HG03103 (cell line): ENCODE measurements around the gene ZNF141.
A peak's percentile ranks its signal among the peaks of the same experiment; 100 is the strongest.
"Not testable (repeated sequence)": the region's sequence is repeated elsewhere in the genome, so short reads cannot be mapped to it uniquely, and the experiment has no call there.

Experiments
- ATAC-seq: cut with Tn5 transposase; IDR thresholded peaks from one replicate; pipeline ENCODE4 v1.9.1; 2021; ENCODE audit warnings: low read depth; ENCODE audit not compliant: unreplicated experiment

ZNF141 gene

GRCh38 chr4:337143-337931 lies at the start of gene ZNF141:
Gene ZNF141 (plus strand): TSS chr4:337814. CDS start chr4:337984, 170 bp downstream.
- ATAC-seq, result peak; percentile 95

- ATAC-seq, result no peak
Observed at GRCh38 chr4:288891-289290, 48.7 kb upstream of the ZNF141 start.

DNA sequence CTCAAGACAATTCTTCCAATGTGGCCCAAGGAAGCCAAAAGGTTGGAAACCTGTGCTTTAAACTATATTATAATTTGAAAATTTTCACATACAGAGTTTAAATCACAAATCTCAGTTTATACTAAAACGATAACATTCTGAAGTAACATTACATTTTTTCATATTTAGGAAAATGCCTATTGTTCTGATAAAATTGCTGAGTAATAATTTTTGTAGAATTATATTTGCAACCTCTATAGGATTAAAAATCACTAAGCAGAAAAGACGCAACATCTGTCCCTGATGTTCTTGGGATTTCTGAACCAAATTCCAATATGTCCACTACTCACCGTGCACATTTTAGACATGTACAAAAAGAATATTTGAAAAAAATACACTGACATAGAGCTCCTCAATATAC lies 42.9 kb upstream of the ZNF141 start:
- no peak for ATAC-seq

DNA sequence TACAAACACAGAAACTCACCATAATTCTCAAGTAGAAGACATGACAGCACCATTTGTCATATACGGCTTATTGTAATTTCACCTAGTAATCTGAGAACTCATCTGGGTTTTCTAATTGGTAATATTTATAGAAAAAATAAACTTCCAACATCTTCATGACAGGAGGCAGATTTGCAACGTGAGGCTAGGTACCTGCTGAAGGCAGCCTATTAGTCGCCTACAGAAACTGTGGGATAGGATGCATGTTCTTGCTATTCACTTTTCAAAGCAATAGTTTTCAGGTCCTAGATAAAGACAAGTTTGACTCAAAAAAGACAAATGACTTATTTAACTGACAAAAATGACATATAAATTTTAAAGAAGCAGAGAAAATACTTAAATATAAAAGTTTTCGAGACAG lies 35.2 kb upstream of the ZNF141 start:
- no peak for ATAC-seq

GRCh38 chr4:304516-304915 lies 33.1 kb upstream of the ZNF141 start:
- ATAC-seq, result not testable (repeated sequence)

DNA sequence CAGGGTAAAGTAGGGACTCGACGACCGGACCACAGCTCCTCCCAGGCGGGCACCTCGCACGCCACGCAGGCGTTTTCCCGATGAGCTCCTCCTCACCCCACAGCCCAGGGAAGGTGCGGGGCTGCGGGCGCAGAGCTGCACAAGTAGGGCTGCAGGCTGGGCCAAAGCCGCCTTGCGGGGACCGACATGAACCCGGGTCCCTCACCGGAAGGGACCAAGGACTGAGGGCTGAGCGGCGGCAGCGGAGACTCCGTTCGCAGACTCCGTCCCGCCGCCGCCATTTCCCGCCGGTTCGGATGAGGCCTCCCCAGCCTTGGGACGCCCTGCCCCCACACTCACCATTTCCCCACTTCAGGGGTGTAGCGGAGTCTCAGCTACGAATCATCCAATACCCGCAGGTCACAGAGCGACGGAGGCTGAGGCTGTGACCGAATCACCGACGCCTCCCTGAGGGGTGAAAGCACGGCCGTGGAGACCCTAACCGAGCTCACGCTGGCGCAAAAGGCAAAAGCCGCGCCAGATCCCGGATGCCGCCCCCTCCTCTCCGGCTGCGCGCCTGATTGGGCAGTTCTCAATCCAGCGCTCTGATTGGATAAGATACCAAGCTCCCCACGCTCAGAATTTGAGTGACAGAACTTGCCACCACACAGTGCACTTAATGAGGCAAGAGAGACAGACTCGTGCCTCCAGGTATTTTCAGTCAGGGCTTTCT lies 32.5 kb upstream of the ZNF141 start, which contains the start of gene ZNF732:
Gene ZNF732, minus strand, starts transcription at position 506 of the 712 bp plus-strand sequence. Its CDS starts 164 bp downstream, at position 342.
- ATAC-seq, result no peak

- ATAC-seq, result no peak
Observed at GRCh38 chr4:306551-306961, 31.1 kb upstream of the ZNF141 start.

- no peak for ATAC-seq
Observed at GRCh38 chr4:309807-310206, 27.8 kb upstream of the ZNF141 start.

- no peak for ATAC-seq
Observed at GRCh38 chr4:314296-314903, 23.2 kb upstream of the ZNF141 start.

DNA sequence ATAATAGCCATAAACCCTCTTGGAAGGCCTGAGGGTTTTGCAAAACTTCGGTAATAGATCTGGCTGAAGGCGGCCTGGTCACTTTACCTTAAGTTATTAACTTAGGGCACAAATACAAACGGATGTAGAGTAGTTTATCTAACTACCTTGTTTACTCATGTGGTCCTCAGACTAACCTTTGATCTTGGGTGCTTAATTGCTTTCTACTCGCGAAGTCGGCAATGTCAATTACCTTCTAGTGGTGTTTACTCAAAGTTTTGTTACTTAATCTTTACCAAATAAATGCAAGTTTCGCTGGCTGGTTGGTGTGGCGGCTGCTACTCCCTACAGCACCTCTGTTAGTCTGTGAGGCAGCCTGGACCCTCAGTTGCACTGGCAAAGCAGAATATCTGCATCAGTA lies 8.9 kb upstream of the ZNF141 start:
- ATAC-seq, result no peak

GRCh38 chr4:335515-335914 lies 2.1 kb upstream of the ZNF141 start:
- ATAC-seq, result no peak

- no peak for ATAC-seq
Observed at GRCh38 chr4:336099-336892, 1.3 kb upstream of the ZNF141 start.

GRCh38 chr4:336893-337142 lies 796 bp upstream of the ZNF141 start:
- peak; percentile 3 for ATAC-seq

GRCh38 chr4:337932-338758 lies 531 bp downstream of the ZNF141 start:
- ATAC-seq, result peak; percentile 24

- no peak for ATAC-seq
Observed at GRCh38 chr4:338759-339097, 1.1 kb downstream of the ZNF141 start.

DNA sequence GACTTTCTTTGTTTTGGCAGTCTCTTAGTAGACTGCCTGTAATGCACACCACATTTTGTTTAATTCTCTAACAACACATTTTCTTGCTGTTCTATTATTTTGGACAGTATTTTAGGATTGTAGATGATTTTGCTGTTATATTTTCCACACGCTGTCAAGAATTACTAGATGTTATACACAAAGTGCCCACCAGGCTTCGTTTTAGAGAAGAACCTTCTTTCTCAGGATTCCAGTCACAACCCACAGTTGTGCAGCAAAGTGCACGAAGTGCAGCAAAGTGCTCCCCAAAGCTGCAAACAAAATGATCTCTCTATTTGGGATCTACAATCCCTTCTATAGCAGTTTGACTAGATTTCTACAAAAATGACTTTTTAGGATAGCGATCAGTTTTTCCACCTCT lies 2.4 kb downstream of the ZNF141 start:
- no peak for ATAC-seq

DNA sequence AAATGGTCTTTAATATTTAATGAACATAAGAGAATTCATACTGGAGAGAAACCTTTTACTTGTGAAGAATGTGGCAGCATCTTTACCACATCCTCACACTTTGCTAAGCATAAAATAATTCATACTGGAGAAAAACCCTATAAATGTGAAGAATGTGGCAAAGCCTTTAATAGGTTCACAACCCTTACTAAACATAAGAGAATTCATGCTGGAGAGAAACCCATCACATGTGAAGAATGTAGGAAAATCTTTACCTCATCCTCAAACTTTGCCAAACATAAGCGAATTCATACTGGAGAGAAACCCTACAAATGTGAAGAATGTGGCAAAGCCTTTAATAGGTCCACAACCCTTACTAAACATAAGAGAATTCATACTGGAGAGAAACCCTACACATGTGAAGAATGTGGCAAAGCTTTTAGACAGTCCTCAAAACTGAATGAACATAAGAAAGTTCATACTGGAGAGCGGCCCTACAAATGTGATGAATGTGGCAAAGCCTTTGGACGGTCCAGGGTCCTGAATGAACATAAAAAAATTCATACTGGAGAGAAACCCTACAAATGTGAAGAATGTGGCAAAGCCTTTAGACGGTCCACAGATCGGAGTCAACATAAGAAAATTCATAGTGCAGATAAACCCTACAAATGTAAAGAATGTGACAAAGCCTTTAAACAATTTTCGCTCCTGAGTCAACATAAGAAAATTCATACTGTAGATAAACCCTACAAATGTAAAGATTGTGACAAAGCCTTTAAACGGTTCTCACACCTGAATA lies 35.6 kb downstream of the ZNF141 start:
- no peak for ATAC-seq

DNA sequence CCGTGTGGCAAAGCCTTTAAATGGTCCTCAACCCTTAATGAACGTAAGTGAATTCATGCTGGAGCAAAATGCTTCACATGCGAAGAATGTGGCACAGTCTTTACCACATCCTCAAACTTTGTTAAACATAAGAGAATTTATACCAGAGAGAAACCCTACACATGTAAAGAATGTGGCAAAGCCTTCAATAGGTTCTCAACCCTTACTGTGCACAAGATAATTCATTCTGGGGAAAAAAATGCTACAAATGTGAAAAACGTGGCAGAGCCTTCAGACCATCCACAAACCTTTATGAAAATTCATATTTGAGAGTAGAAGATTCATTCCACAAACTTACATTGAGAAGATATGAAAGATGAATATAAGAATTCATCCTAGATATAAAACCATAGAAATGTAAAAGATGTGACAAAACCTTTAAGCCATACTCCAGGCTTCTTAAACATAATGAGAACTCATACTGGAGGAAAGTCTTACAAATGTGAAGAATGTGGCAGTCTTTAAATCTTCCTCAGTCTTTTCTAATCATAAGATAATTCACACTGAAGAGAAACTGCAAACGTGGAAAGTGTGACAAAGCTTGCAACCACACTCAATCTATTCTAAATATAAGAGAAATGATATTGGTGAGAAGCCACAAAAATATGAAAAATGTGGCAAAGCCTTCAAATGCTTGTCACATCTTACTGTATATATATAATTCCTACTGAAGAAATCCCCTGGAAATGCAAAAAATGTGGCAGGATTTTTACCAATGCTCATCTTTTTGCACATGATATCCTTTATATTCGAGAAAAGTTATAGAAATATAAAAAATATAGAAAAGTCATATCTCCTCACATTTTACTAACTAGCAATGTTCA lies 36.9 kb downstream of the ZNF141 start:
- ATAC-seq, result no peak
